Mononuclear cell (primary cell): Measurements from ENCODE around the gene TGIF1. TPM values are rescaled to one million over a fixed set of nuclear protein-coding genes. Genes with fewer than 3 reads are reported as not detected.
"Not testable (repeated sequence)": the region's sequence is repeated elsewhere in the genome, so short reads cannot be mapped to it uniquely, and the experiment has no call there.

ENCODE experiments used
- H3K27me3 ChIP-seq: 2 replicates; pipeline ENCODE4 v1.6.0; 2011; ENCODE audit warnings: low read length, control low read depth; ENCODE audit not compliant: insufficient read depth
- H3K4me1 ChIP-seq: 2 replicates; pipeline ENCODE4 v1.5.1; 2011; ENCODE audit warnings: mild to moderate bottlenecking, low read length, control low read depth; ENCODE audit not compliant: insufficient read depth
- H3K4me3 ChIP-seq: 2 replicates; pipeline ENCODE4 v1.5.1; 2011; ENCODE audit warnings: mild to moderate bottlenecking, low read length, moderate library complexity
- H3K9me3 ChIP-seq: 2 replicates; pipeline ENCODE4 v1.5.1; 2011; ENCODE audit warnings: low read depth, mild to moderate bottlenecking, control low read depth, low read length
- total RNA-seq: library from RNA; depleted of rRNA; stranded (reverse); fragments of >200 nt; gene quantifications from one replicate; pipeline ENCODE4 v1.2.3, GENCODE V29; 2012

TGIF1 gene
- total RNA-seq, 1 donor, result 91.2 TPM

- H3K27me3 ChIP-seq, result no peaks in the 10 kb centered on the region
- H3K4me3 ChIP-seq, result no peak overlapping the region
- H3K9me3 ChIP-seq, result no peaks in the 10 kb centered on the region
- peaks cover 17% of the 10 kb centered on the region for H3K4me1 ChIP-seq
Observed at GRCh38 chr18:3458378-3458777, 8.4 kb downstream of the TGIF1 start.

- Histone ChIP-seq H3K4me1 (peaks cover 9% of the 10 kb centered on the region), H3K27me3 (no peaks in the 10 kb centered on the region), H3K9me3 (no peaks in the 10 kb centered on the region), H3K4me3 (no peak overlapping the region)
Observed at GRCh38 chr18:3458952-3459853, 9.2 kb downstream of the TGIF1 start.

- H3K4me3 ChIP-seq, result no peak overlapping the region
- H3K4me1 ChIP-seq, result peaks cover 10% of the 10 kb centered on the region
- no peaks in the 10 kb centered on the region for H3K9me3 ChIP-seq
- H3K27me3 ChIP-seq, result no peaks in the 10 kb centered on the region
Observed at GRCh38 chr18:3460823-3461398, 10.9 kb downstream of the TGIF1 start.

GRCh38 chr18:3461704-3462103, 11.7 kb downstream of the TGIF1 start:
- H3K27me3 ChIP-seq, result no peaks in the 10 kb centered on the region
- no peak overlapping the region for H3K4me3 ChIP-seq
- H3K4me1 ChIP-seq, result peaks cover 18% of the 10 kb centered on the region

GRCh38 chr18:3463051-3463450, 13.1 kb downstream of the TGIF1 start:
- no peak overlapping the region for H3K4me3 ChIP-seq
- no peaks in the 10 kb centered on the region for H3K27me3 ChIP-seq
- no peaks in the 10 kb centered on the region for H3K9me3 ChIP-seq
- H3K4me1 ChIP-seq, result peaks cover 23% of the 10 kb centered on the region

More at GRCh38 chr18:3461704-3462103, 11.7 kb downstream of the TGIF1 start:
- no peaks in the 10 kb centered on the region for H3K9me3 ChIP-seq

- Histone ChIP-seq H3K4me1 (peaks cover 15% of the 10 kb centered on the region), H3K4me3 (no peak overlapping the region), H3K9me3 (no peaks in the 10 kb centered on the region), H3K27me3 (no peaks in the 10 kb centered on the region)
Observed at GRCh38 chr18:3466045-3466444, 16.1 kb downstream of the TGIF1 start.

GRCh38 chr18:3466872-3467271, 16.9 kb downstream of the TGIF1 start:
- H3K4me1 ChIP-seq, result peaks cover 15% of the 10 kb centered on the region
- H3K27me3 ChIP-seq, result no peaks in the 10 kb centered on the region
- no peak overlapping the region for H3K4me3 ChIP-seq
- H3K9me3 ChIP-seq, result no peaks in the 10 kb centered on the region

GRCh38 chr18:3468066-3468705, 18.2 kb downstream of the TGIF1 start:
- Histone ChIP-seq H3K9me3 (no peaks in the 10 kb centered on the region), H3K4me1 (peaks cover 15% of the 10 kb centered on the region), H3K4me3 (no peak overlapping the region), H3K27me3 (no peaks in the 10 kb centered on the region)

- Histone ChIP-seq H3K27me3 (no peaks in the 10 kb centered on the region), H3K4me3 (no peak overlapping the region), H3K4me1 (peaks cover 15% of the 10 kb centered on the region), H3K9me3 (no peaks in the 10 kb centered on the region)
Observed at GRCh38 chr18:3468833-3469232, 18.9 kb downstream of the TGIF1 start.

- no peaks in the 10 kb centered on the region for H3K9me3 ChIP-seq
- peaks cover 10% of the 10 kb centered on the region for H3K4me1 ChIP-seq
- no peaks in the 10 kb centered on the region for H3K27me3 ChIP-seq
- no peak overlapping the region for H3K4me3 ChIP-seq
Observed at GRCh38 chr18:3471141-3471648, 21.2 kb downstream of the TGIF1 start.

GRCh38 chr18:3472121-3472520, 22.1 kb downstream of the TGIF1 start:
- H3K4me1 ChIP-seq, H3K9me3 ChIP-seq, H3K4me3 ChIP-seq, H3K27me3 ChIP-seq: not testable (repeated sequence)

GRCh38 chr18:3472681-3473544, 22.9 kb downstream of the TGIF1 start:
- no peak overlapping the region for H3K4me3 ChIP-seq
- H3K9me3 ChIP-seq, result no peaks in the 10 kb centered on the region
- H3K4me1 ChIP-seq, result no peaks in the 10 kb centered on the region
- no peaks in the 10 kb centered on the region for H3K27me3 ChIP-seq

- Histone ChIP-seq H3K27me3 (no peaks in the 10 kb centered on the region), H3K9me3 (no peaks in the 10 kb centered on the region), H3K4me3 (no peak overlapping the region), H3K4me1 (no peaks in the 10 kb centered on the region)
Observed at GRCh38 chr18:3478262-3478978, 28.4 kb downstream of the TGIF1 start.

GRCh38 chr18:3479978-3480509, 30.1 kb downstream of the TGIF1 start:
- H3K4me1 ChIP-seq, result no peaks in the 10 kb centered on the region
- H3K9me3 ChIP-seq, result no peaks in the 10 kb centered on the region
- H3K4me3 ChIP-seq, result no peak overlapping the region
- H3K27me3 ChIP-seq, result no peaks in the 10 kb centered on the region
